SH-SY5Y (cell line): ENCODE data around the gene ACBD6.

Experiments used
- GATA2 ChIP-seq: IDR thresholded peaks from 2 replicates; pipeline ENCODE4 v1.6.1; 2011; ENCODE audit warnings: mild to moderate bottlenecking, low read depth, low read length
- GATA3 ChIP-seq: IDR thresholded peaks from 2 replicates; pipeline ENCODE4 v1.6.1; 2011; ENCODE audit warnings: low read depth, mild to moderate bottlenecking, low read length, moderate library complexity

DNA sequence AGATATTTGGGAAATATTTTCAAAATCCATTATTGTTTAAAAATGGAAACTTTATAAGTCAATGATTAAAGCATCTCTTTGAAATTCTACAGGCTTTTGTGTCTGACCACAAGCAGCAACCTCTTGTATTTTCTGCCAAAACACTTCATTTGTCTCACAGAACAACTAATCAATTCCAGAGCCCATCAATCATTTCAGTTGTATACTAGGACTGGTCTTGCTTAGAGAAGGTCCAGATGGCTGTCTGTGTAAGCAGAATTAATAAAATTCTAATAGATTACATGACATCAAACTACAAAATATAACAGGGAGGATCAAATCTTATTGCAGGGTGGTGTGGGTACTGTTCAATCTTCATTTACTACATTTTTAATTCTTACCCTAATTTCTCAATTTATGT is 76.4 kb downstream of the ACBD6 start:
- TF ChIP-seq GATA3, result no peak
- no peak for TF ChIP-seq GATA2
